NCI-H510A treated with DMSO at 0.1 percent for 48 hours (cell line): Measurements from ENCODE around the gene C15orf62.

Experiments used
- DNase-seq: peaks from one replicate; lab custom pipeline; 2025; lab: John Stamatoyannopoulos, UW

The C15orf62 gene

GRCh38 chr15:40782609-40783227 is 12.9 kb downstream of the C15orf62 start:
- DNase-seq = peak; percentile 34

DNA sequence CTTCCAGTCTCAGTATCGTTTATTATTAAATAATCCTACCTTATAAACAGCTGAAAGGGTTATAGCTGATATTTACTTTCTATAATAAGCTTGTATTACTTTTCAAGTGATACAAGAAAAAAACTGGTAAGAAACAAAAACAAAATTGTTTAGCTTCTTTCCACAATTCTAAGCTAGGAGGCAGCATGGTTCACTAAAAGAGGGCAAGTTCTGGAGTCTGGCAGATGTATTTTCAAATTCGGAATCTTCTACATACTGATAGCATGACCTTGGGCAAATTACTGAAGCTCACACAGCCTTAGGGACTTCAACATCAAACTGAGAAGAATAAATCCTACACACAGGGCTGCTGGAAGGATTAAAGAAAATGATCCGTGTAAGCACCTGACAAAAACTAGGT is 15.4 kb downstream of the C15orf62 start:
- DNase-seq = no peak

DNA sequence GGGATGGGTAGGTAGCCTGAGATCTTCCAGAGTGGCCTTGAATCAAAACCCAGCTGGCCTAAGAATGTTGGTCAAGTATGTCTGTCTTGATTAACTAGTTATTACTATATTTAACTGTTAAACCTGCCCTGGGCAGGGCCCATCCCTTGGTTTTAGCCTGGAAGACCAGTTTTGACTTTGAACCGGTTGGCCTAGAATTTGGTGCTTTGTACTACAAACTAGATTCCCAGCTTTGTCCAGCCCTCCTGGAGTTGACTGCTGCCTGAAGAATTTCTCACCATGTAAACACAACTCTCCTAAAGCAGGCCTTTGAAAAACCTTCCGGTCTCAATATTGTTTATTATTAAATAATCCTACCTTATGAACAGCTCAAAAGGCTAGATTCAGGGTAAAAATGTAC is 16.0 kb downstream of the C15orf62 start:
- peak; percentile 25 for DNase-seq

DNA sequence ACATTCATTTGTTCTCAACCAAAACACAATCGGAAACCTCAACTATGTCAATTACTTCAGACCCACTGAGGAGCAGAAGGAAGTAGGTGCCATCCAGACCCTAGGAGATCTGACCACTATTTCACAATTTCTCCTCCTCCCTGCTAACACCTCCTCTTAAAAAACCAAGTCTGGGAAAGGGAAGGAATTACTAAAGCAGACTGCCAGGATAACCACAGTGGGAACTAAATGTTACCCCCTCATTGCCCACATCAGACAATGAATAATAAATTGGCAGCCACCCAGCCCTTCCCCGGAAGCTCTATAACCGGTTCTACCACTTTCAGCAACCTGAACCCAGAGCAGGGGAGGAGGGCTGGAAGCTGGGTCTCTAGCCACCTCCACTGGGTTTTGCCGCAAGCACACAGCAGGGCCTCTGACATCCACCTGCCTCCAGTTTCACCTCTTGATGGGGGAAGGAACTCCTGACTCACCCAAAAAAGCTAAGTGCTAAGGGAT is 17.6 kb downstream of the C15orf62 start:
- DNase-seq = peak; percentile 93

- DNase-seq = no peak
Measured at GRCh38 chr15:40787991-40788390, 18.2 kb downstream of the C15orf62 start.

DNA sequence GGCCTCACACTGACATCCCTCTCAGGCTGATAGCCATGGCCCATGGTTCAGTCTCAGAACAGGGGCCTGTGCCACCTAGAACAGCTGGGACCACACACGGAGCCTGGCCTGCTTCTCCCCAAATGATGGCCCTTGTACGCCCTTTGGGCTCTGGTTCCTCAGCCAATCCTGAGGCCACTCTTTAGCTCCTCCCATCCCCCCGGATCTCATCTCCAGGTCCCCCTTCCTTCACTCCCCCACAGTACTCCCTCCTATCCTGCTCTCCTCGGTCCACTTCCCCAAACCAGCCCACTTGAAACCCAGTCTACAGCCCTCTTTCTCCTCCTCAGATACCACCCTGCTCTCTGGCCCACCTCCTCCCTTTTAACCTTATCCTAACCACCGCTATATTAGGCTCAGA is 19.3 kb downstream of the C15orf62 start:
- no peak for DNase-seq

DNA sequence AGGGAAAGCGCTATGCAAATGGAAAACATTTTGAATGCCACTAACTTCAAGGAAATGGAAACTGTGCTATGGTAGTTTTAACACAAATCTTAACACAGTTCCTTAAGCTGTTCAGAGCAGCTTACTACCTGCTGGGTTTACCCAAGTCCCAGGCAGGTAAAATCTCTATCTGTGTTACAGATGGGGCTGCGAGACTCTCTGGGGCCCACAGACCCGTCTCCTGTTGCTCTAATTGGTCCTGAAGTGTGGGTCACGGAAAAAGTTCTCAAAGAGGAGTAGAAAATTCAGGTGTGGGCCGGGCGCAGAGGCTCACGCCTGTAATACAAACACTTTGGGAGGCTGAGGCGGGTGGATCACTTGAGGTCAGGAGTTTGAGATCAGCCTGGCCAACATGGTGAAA is 20.2 kb downstream of the C15orf62 start:
- DNase-seq = no peak

DNA sequence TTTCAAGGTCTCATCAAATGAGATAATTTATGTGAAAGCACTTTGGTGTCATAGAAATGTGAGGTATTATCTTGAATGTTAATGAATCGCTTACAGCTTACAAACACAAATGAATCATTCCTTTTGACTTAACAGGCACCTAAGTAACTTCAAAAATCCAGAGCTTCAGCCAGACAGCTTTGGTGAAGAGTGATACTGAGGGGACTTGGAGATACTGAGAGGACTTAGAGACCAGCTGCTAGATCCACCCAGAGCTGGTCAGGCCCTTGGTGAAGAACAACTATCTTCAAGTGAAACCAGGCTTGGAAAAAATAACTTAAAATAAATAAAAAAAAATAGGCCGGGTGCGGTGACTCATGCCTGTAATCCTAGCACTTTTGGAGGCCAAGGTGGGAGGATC is 20.9 kb downstream of the C15orf62 start:
- DNase-seq = no peak

DNA sequence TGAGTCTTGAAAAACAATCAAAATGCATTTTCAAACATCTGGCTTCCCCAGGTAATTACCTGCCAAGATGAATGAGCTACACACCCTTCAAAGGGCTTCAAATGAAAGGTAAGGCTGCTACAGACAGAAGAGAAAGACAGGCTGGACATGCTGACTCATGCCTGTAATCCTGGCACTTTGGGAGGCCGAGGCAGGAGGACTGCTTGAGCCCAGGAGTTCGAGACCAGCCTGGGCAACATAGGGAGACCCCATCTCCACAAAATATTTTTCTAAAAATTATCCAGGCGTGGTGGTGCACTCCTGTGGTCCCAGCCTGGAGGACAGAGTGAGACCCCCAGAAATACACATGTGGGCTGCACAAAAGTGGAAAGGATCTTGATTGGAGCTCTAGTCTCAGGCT is 22.6 kb downstream of the C15orf62 start:
- no peak for DNase-seq

- peak; percentile 36 for DNase-seq
Measured at GRCh38 chr15:40793216-40793989, 23.6 kb downstream of the C15orf62 start.

GRCh38 chr15:40796041-40796440 is 26.3 kb downstream of the C15orf62 start:
- DNase-seq = no peak

- DNase-seq = no peak
Measured at GRCh38 chr15:40796512-40796911, 26.7 kb downstream of the C15orf62 start.

- DNase-seq = no peak
Measured at GRCh38 chr15:40799523-40799922, 29.7 kb downstream of the C15orf62 start.

- no peak for DNase-seq
Measured at GRCh38 chr15:40803076-40803475, 33.3 kb downstream of the C15orf62 start.

- DNase-seq = no peak
Measured at GRCh38 chr15:40803688-40804087, 33.9 kb downstream of the C15orf62 start.

DNA sequence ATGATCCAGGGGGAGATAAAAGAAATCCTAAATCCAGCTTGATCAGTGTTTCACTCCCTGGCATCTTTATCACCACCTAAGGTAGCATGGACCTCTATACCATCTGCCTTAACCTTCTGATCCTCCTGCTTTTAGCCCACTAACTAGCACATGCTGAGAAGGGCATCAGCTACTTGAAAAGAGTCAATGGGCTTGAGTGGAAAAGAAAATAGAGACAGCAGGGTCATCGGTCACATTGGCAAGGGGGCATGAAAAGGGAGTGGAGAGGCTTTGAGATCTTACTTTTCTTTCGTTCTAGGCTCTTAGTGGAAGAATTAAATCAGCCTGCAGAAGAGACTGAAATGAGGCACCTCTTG is 36.9 kb downstream of the C15orf62 start:
- no peak for DNase-seq

DNA sequence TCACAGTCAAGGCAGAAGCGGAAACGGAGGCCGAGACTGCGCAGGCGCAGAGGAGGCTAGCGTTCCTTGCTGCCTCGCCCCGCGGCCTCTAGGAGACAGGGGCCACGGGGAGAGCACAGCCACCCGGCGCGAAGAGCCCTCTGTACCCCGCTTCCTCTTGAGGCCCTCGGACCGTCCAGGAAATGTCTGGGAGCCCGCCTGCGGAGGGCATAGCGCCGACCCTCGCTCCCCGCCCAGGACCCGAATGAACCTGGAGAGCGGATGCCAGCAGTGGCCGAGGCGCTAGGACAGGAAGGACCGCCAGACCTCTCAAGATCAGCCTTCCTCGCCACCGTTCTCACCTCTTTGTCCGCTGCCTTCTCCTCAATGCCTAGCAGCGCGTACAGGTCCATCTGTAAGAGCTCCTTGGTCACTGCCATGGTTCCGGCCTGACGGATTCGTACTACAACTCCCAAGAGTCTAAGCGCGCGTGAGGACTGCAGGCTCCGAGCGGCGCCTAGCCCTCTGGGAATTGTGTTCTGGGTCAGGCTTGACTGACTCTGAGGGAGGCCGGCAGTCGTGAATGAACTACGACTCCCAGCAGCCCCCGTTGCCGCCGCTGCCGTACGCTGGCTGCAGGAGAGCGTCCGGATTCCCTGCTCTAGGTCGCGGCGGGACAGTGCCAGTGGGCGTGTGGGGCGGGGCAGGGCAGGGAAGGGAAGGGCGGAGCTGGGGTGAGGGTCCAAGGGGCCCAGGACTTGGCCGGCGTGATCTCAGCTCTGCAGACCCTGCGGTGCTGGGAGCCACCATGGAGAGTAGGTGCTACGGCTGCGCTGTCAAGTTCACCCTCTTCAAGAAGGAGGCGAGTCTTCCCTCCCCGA is 37.5 kb downstream of the C15orf62 start, which contains the start of the genes DNAJC17 and ZFYVE19:
TSS of gene DNAJC17 (minus strand) at position 446 of the 860 bp plus-strand sequence. CDS start at position 419, 27 bp downstream.
TSS of gene ZFYVE19 (plus strand) at position 62 of the 860 bp plus-strand sequence. CDS start at position 563, 501 bp downstream.
- peak; percentile 90 for DNase-seq

DNA sequence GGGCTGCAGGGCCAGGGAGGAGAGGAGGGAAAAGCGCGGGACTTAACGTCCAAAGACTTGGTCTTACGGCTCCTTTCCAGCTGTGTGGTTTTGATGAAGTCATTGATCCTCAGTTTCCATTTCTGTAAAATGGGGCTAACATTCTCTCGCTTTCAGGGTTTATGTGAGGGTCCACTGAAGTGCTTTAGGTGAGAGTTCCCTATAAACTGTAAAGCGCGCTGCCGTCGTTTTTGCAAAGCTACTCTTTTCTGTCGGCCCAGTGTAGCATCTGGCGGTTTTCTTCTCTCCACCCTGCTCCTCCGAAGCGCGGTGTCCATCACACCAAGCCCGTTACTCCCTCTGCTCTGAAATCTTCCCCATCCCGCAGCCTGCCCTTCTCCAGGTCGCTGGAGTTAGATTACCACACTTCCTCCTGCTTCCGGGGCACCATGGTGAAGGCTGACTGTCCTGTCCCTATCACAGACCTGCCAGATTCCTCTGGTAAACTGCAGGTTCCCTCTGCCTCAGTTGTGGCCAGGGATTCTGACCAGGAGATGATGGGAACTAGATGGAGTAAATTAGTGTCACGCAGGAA is 38.2 kb downstream of the C15orf62 start:
- DNase-seq = no peak

- DNase-seq = no peak
Measured at GRCh38 chr15:40808861-40809450, 39.2 kb downstream of the C15orf62 start.

DNA sequence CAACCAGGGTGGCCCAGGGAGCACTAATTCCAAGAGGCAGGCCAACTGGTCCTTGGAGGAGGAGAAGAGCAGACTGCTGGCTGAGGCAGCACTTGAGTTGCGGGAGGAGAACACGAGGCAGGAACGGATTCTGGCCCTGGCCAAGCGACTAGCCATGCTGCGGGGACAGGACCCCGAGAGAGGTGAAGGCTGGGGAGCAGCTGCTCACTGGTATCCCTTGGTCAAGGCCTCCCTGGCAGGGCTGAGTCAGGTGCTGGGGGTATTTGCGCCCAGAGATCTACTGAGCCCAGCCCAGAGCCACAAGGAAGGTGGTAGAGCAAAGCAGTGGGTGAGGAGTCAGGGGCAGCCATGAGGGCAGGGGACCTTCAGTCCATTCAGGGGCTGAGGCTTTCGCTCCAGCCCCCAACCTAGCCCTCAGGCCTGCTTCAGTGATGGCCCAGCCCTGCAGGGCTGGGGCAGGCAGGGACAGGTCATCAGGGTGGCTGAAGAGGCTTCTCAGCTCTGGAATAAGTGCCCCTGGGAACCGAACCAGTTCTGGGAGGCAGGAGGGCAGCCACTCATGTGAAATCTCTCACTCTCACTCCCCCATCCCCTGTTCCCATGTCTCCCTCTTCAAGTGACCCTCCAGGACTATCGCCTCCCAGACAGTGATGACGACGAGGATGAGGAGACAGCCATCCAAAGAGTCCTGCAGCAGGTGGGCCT is 43.1 kb downstream of the C15orf62 start:
- DNase-seq = no peak
